ENCODE data around the gene MMP13. TPM values are rescaled to one million over a fixed set of nuclear protein-coding genes. Genes with fewer than 3 reads are reported as not detected.
A peak's percentile ranks its signal among the peaks of the same experiment; 100 is the strongest.
"Not testable (repeated sequence)": the region's sequence is repeated elsewhere in the genome, so short reads cannot be mapped to it uniquely, and the experiment has no call there.

Gene MMP13
- total and polyA plus RNA-seq, 8 donors: 0.09 to 0.12 TPM; not detected in 6

DNA sequence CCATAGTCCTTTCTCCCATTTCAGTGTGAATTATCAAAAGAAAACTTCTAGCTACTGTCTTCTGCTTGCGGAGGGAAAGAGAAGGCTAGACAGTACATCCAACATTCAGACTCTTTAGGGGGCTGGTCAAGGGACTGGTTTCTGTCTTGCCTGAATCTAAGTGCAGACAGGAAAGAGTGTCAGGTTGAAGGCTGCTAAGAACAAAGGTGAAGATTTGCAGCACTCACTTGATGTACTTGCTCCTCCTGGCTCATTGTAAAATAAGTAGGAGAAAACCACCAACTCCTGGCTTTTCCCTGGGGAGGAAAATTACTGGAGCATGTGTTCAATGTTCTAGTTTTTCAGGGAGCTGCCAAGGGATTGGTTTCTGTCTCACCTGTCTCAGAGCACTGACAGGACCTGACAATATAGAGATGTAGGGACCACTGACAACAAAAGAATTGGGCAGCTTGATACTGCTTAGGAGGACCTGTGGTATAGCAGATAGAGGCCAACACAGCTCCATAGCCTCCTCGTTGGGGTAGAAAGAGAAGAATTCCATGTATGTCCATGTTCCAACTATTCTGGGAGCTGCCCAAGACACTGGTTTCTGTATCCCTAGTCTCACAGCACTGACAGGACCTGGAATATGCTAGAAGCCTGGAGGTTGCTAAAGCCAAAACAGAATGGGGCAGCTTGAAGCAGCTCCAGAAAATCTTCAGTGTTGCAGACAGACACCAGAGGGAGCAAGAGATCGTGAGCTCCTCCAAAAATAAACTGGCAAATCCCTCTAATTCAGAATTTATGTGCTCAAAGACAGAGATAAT lies 41.1 kb downstream of the MMP13 start:
- ATAC-seq (peak in 3 of 4 donors; percentile 62 to 66 (median 66)), FAIRE-seq (no peak), DNase-seq (peak in 1 of 6 donors; percentile 26)
- no peak overlapping the region for H3K27ac ChIP-seq
- no peaks in the 10 kb centered on the region for H3K9me3 ChIP-seq
- H3K4me1 ChIP-seq: no peaks in the 10 kb centered on the region
- TF ChIP-seq, protein P1, sequence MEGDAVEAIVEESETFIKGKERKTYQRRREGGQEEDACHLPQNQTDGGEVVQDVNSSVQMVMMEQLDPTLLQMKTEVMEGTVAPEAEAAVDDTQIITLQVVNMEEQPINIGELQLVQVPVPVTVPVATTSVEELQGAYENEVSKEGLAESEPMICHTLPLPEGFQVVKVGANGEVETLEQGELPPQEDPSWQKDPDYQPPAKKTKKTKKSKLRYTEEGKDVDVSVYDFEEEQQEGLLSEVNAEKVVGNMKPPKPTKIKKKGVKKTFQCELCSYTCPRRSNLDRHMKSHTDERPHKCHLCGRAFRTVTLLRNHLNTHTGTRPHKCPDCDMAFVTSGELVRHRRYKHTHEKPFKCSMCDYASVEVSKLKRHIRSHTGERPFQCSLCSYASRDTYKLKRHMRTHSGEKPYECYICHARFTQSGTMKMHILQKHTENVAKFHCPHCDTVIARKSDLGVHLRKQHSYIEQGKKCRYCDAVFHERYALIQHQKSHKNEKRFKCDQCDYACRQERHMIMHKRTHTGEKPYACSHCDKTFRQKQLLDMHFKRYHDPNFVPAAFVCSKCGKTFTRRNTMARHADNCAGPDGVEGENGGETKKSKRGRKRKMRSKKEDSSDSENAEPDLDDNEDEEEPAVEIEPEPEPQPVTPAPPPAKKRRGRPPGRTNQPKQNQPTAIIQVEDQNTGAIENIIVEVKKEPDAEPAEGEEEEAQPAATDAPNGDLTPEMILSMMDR (IDR thresholded peaks at IDR 0.05): peak; percentile 7 to 38 (median 26)
- 38 to 41% methylated on average over 3 of the region's 3 CpGs for WGBS, 2 donors
- no peaks in the 10 kb centered on the region for H3K36me3 ChIP-seq
- intact Hi-C loops (cut with DNase I): no loop called here
- H3K4me3 ChIP-seq: no peak overlapping the region
- H3K27me3 ChIP-seq: no peaks in the 10 kb centered on the region

DNA sequence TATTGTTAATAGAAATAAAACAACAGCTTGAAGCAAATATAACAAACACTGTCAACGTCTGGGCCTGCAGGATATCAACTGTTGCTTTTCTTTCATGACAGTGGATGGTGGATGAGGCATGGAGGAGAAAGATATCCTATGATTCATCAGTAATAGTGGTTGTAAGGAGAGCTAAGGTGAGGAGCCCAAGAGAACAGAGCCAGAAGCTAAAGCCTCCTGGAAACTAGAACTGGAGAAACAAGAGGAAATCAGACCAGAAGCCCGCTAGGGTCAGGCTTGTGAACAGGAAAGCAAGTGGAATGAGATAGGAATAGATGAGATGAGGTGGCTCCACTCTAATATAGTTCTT lies 43.1 kb downstream of the MMP13 start:
- no peak overlapping the region for H3K27ac ChIP-seq
- 54 to 76% methylated on average over 2 of the region's 2 CpGs for WGBS, 2 donors
- H3K4me1 ChIP-seq: no peaks in the 10 kb centered on the region
- no peak overlapping the region for H3K4me3 ChIP-seq
- H3K27me3 ChIP-seq: no peaks in the 10 kb centered on the region
- intact Hi-C loops (cut with DNase I): no loop called here
- FAIRE-seq (no peak), ATAC-seq (no peak), DNase-seq (no peak)
- TF ChIP-seq, protein P1 (IDR thresholded peaks at IDR 0.05): no peak
- H3K9me3 ChIP-seq: no peaks in the 10 kb centered on the region
- no peaks in the 10 kb centered on the region for H3K36me3 ChIP-seq

DNA sequence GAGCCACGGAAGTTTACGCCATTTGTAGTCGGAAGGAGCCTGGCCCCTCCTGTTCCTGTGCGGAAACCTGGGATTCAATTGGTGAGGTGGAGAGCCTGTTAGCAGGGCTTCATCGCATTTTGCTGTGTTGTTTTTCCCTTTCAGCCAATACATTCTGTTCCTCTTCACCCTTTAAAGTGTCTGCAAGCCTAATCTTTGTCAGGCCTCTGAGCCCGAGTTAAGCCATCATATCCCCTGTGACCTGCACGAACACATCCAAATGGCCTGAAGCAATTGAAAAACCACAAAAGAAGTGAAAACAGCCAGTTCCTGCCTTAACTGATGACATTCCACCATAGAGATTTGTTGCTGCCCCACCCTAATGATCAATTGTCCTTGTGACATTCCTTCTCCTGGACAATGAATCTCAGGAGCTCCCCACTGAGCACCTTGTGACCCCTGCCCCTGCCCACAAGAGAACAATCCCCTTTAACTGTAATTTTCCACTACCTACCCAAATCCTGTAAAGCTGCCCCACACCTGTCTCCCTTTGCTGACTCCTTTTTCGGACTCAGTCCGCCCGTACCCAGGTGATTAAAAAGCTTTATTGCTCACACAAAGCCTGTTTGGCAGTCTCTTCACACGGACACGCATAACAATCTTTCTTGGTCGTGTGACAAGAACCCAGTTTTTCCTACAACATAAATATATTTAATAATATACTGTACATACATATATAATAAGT lies 43.6 kb downstream of the MMP13 start:
- no peak for FAIRE-seq
- WGBS, 2 donors: 79 to 88% methylated on average over 13 of the region's 13 CpGs
- intact Hi-C loops (cut with DNase I): no loop called here

DNA sequence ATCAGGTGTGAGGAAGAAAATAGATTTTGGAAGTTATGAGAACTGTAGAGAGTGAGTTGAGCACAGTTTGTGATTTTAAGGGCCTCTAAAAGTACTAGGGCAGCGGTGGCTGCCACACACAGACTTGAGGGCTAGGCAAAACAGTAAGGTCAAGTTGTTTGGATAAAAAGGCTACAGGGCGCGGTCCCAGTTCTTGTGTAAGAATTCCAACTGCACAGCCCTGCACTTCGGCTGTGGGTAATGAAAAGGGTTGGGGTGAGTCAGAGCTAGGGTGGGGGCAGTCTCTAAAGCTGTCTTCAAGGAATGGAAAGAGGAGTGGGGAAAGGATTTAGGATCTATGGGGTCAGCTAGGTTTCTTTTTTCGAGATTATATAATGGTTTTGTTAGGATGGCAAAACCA lies 49.7 kb downstream of the MMP13 start:
- ATAC-seq; intact Hi-C loops (cut with DNase I); H3K27ac ChIP-seq; H3K4me3 ChIP-seq; H3K9me3 ChIP-seq; H3K36me3 ChIP-seq; FAIRE-seq; H3K27me3 ChIP-seq; H3K4me1 ChIP-seq; DNase-seq: not testable (repeated sequence)
- 78 to 82% methylated on average over 5 of the region's 5 CpGs for WGBS, 2 donors

More for the DNA sequence above, 43.6 kb downstream of the MMP13 start:
- Histone ChIP-seq H3K4me3 (no peak overlapping the region), H3K4me1 (no peaks in the 10 kb centered on the region), H3K36me3 (no peaks in the 10 kb centered on the region), H3K27me3 (no peaks in the 10 kb centered on the region), H3K27ac (no peak overlapping the region), H3K9me3 (no peaks in the 10 kb centered on the region)
- DNase-seq (no peak), ATAC-seq (no peak)
- TF ChIP-seq, protein P1 (IDR thresholded peaks at IDR 0.05): no peak

DNA sequence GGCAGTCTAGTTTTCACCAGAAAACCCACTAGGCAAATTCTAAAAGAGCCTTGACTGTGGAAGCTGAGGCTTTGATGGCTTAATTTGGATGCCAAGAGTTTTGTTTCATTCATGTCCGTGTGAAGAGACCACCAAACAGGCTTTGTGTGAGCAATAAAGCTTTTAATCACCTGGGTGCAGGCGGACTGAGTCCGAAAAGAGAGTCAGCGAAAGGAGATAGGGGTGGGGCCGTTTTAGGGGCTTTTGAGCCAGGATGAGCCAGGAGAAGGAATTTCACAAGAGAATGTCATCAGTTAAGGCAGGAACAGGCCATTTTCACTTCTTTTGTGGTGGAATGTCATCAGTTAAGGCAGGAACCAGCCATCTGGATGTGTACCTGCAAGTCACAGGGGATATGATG lies 51.6 kb downstream of the MMP13 start:
- FAIRE-seq; ATAC-seq; H3K27me3 ChIP-seq; intact Hi-C loops (cut with DNase I); H3K36me3 ChIP-seq; H3K27ac ChIP-seq; H3K4me3 ChIP-seq; H3K4me1 ChIP-seq; DNase-seq; H3K9me3 ChIP-seq: not testable (repeated sequence)
- WGBS, 2 donors: 61 to 63% methylated on average over 5 of the region's 5 CpGs

DNA sequence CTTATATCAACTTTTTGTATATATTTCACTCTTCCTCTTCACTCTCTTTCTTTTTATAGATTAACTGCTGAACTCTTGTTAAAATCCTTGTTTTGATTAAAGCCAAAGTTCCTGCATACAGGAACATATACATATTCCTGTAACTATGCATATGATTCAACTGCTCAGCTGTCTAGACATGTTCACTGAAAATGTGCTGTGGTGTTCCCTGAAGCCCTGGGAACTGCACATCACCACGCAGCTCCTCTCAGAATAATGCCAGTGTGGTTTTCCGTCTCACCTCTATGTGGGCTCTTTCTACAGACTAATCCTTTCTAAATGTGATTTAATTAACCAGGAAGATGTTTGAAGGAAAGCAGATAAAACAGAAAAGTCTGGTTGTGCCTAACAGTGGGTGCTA lies 55.2 kb downstream of the MMP13 start:
- no peaks in the 10 kb centered on the region for H3K9me3 ChIP-seq
- no peak for FAIRE-seq

More for the DNA sequence above, 55.2 kb downstream of the MMP13 start:
- H3K27me3 ChIP-seq: no peaks in the 10 kb centered on the region
- 62 to 75% methylated on average over 2 of the region's 2 CpGs for WGBS, 2 donors
- no peaks in the 10 kb centered on the region for H3K4me1 ChIP-seq
- H3K27ac ChIP-seq: no peak overlapping the region
- no peak for ATAC-seq
- no peak overlapping the region for H3K4me3 ChIP-seq
- intact Hi-C loops (cut with DNase I): no loop called here
- no peak for DNase-seq
- H3K36me3 ChIP-seq: no peaks in the 10 kb centered on the region
- TF ChIP-seq, protein P1 (IDR thresholded peaks at IDR 0.05): no peak

Measured in pancreas (tissue), 10 donors.